ENCODE results near the gene SUSD3. TPM values are rescaled to one million over a fixed set of nuclear protein-coding genes. Genes with fewer than 3 reads are reported as not detected.

Gene SUSD3
- total RNA-seq, 1 donor from 2014 or later, result 2.4 TPM

GRCh38 chr9:93039976-93040375 is 18.5 kb upstream of the SUSD3 start:
- peaks cover 2% of the 10 kb centered on the region for H3K9me3 Mint-ChIP-seq
- no peaks in the 10 kb centered on the region for H3K36me3 Mint-ChIP-seq
- TF ChIP-seq CTCF (IDR thresholded peaks at IDR 0.05; ENCODE audit: unreplicated experiment), result no peak
- DNase-seq (ENCODE audit: low spot score in 2 of 2, unreplicated experiment in 2 of 2), result no peak
- H3K4me3 Mint-ChIP-seq, result no peak overlapping the region
- no peak overlapping the region for H3K27ac Mint-ChIP-seq
- peaks cover 5% of the 10 kb centered on the region for H3K4me1 Mint-ChIP-seq
- no peaks in the 10 kb centered on the region for H3K27me3 Mint-ChIP-seq (ENCODE audit: low read depth)

- peaks cover 5% of the 10 kb centered on the region for H3K4me1 Mint-ChIP-seq
- no peak for TF ChIP-seq CTCF (IDR thresholded peaks at IDR 0.05; ENCODE audit: unreplicated experiment)
- H3K9me3 Mint-ChIP-seq, result peaks cover 4% of the 10 kb centered on the region
- H3K36me3 Mint-ChIP-seq, result no peaks in the 10 kb centered on the region
- H3K27me3 Mint-ChIP-seq (ENCODE audit: low read depth), result no peaks in the 10 kb centered on the region
- H3K4me3 Mint-ChIP-seq, result no peak overlapping the region
- no peak for DNase-seq (ENCODE audit: low spot score in 2 of 2, unreplicated experiment in 2 of 2)
- no peak overlapping the region for H3K27ac Mint-ChIP-seq
These were observed 18.1 kb upstream of the SUSD3 start for GRCh38 chr9:93040409-93040808.

- Mint-ChIP-seq H3K36me3 (no peaks in the 10 kb centered on the region), H3K27me3 (ENCODE audit: low read depth) (no peaks in the 10 kb centered on the region), H3K27ac (no peak overlapping the region), H3K4me1 (peaks cover 5% of the 10 kb centered on the region), H3K4me3 (no peak overlapping the region), H3K9me3 (peaks cover 8% of the 10 kb centered on the region)
- DNase-seq (ENCODE audit: low spot score in 2 of 2, unreplicated experiment in 2 of 2), result no peak
- TF ChIP-seq CTCF (IDR thresholded peaks at IDR 0.05; ENCODE audit: unreplicated experiment), result no peak
These were observed 17.2 kb upstream of the SUSD3 start for GRCh38 chr9:93041108-93041802.

GRCh38 chr9:93043122-93043521 is 15.4 kb upstream of the SUSD3 start:
- no peak for TF ChIP-seq CTCF (IDR thresholded peaks at IDR 0.05; ENCODE audit: unreplicated experiment)
- Mint-ChIP-seq H3K36me3 (no peaks in the 10 kb centered on the region), H3K27ac (no peak overlapping the region), H3K4me1 (peaks cover 2% of the 10 kb centered on the region), H3K9me3 (peaks cover 8% of the 10 kb centered on the region), H3K27me3 (ENCODE audit: low read depth) (no peaks in the 10 kb centered on the region), H3K4me3 (no peak overlapping the region)
- no peak for DNase-seq (ENCODE audit: low spot score in 2 of 2, unreplicated experiment in 2 of 2)

- no peak for TF ChIP-seq CTCF (IDR thresholded peaks at IDR 0.05; ENCODE audit: unreplicated experiment)
- no peaks in the 10 kb centered on the region for H3K36me3 Mint-ChIP-seq
- no peak for DNase-seq (ENCODE audit: low spot score in 2 of 2, unreplicated experiment in 2 of 2)
- no peaks in the 10 kb centered on the region for H3K27me3 Mint-ChIP-seq (ENCODE audit: low read depth)
- H3K27ac Mint-ChIP-seq, result no peak overlapping the region
- no peak overlapping the region for H3K4me3 Mint-ChIP-seq
- no peaks in the 10 kb centered on the region for H3K4me1 Mint-ChIP-seq
- peaks cover 8% of the 10 kb centered on the region for H3K9me3 Mint-ChIP-seq
These were observed 13.0 kb upstream of the SUSD3 start for GRCh38 chr9:93045521-93045920.
